KG1 (cell line): ENCODE data around the gene TBX21.

ENCODE experiments used
- DNase-seq: peaks from one replicate; lab custom pipeline; 2025; lab: John Stamatoyannopoulos, UW

Gene TBX21

DNA sequence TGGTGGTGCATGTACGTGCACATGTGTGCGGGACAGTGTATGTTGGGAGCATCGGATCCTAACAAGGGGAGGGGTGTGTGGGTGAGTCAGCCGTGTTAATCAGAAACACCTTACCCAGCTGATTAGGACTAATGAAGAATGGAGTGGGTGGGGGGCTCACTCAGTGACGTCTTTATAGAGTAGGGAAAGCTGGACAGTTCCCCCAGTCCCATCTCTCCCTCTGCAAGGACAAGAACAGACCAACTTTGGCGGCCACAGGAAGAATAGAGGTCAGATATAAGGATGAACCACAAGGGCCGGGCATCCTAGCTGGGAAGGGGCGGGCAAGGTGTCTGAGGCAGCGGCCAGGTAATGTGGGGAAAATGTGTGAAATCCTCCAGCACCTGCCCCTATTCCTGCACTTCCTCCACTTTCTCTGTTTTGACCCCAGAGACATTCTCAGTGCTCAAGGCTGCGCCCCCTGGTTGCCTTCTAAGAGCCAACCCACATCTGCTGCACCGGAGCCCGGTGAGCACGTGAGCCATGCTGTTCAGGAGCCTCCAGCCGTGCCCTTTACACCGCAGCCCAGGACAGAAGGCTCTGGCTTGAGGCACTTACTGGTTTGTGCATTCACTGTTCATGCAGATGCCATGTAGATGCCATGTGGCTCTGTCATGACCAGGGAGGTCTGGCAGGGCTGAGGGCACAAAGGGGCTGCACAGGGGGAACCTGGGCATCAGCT is 18.9 kb upstream of the TBX21 start:
- no peak for DNase-seq

DNA sequence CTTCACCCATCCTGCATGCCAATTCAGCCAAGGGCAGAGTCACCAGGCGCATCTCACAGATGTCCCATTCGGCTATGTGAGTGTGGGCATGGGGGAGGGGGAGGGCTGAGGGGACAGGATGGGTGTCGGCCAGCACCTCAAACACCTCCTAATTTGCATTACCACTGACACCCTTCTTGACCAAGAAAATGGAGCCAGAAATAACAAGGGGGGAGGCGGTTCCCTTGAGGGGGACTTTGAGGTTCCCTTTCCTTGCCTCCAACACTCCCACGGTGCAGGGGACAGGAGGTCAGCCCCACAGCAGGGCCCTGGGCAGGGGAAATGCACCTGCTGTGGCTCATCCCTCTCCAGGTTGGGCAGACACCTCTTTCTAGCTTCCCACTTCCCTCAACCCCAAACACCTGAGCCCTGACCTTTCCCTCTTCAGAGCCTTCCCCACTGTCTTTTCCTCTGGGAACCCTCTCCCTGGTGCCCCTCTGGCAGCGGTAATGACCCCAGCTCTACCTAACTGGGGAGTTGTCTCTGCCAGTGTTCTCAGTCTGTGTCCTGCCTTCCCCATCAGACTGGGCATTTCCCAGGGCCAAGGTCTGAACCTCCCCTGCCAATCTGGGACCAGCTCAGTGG is 18.2 kb upstream of the TBX21 start:
- no peak for DNase-seq

DNA sequence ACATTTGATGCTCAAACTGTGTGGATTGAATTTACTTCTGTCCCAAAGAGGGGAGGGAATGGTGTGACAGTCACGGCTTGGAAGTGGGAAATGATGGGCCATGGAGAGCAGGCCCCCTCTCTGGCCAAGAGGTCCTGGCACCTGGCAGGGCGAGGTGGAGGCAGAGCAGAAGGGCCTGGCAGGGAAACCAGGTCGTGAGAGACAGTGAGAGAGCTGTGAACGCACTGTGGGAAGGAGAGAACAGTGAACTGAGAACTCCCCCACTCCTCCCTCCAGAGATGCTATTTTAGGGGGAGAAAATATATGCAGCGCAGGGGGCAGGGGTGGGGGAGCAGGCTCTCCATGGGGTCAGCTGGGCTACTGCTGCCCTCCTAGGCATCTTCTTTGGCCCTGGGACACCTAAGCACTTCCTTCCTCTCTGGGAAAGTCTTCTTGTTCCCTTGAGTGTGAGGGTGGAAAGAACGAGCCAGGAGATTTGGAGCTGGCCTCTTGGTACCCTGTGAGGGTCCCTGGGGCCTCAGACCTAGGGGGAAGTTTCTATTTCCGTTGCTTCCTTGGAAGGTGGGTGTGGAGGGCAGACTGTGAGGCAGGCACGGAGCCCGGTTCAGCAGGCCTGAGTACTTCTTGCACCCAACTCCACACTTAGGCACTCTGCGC is 17.2 kb upstream of the TBX21 start:
- no peak for DNase-seq

DNA sequence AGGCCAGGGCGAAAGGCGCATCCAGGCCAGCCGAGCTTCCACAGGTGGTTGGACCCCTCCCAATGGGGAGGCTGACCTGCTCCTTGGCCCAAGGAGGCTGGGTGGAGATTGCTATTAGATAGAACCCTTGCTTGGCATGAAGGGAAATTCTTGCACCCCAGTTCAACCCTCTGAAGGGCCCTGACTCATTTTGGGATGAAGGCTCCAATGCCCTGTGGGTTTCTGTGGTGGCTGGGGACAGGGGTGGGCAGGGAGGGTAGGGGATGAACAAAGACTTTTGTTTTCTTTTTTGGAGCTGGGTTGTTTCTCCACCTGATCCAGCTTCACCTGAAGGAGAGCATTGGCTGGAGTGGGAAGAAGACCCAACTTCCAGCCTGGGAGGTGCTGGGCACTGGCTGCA is 16.7 kb upstream of the TBX21 start:
- no peak for DNase-seq

DNA sequence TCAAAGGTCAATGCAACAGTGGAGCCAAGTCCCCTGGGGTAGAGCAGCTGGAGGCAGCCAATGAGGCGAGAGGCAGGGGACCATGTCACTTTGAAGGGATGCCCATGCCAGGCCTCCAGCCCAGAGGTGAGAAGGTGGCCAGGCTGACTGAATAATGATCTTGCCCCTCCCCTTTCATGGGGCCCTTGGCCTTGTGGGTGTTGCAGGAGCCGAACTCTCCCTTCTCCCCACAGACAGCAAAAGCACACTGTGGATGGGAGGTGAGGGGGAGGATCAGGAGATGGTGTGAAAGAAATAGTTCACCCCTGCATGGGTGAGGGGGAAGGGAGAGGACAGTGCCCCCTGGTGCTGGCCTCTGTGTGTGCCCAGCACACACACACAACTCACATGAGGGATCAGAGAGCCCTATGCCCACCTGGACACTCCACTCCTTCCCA is 15.8 kb upstream of the TBX21 start:
- DNase-seq: no peak

DNA sequence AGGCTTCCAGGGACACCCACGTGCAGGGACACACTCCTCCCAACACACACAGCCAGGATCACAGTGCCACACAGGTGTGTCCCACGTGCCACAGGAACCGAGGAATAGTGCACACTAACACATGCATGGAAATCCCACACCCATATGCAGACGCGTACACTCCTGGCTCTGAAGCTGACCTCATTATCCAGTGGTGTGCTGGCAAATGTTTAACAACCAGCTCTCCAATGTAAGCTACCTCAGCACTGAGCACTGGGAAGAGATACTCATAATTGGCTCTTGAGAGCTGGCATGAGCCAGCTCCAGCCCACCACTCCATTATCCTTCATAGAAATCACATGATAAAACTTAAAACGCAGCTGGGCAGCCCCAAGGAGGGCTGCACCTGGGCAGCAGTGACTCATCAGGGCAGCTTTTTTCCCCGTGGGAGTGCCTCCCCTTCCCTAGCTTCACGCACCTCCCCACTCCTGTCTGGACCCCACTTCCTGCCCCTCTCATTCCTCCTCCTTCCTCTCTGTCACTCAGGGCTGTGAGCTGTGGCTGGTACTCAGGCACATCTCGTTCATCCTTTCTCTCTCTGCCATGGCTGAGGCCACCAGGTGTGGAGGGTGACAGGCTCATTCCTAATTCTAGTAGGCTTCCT is 14.9 kb upstream of the TBX21 start:
- no peak for DNase-seq

DNA sequence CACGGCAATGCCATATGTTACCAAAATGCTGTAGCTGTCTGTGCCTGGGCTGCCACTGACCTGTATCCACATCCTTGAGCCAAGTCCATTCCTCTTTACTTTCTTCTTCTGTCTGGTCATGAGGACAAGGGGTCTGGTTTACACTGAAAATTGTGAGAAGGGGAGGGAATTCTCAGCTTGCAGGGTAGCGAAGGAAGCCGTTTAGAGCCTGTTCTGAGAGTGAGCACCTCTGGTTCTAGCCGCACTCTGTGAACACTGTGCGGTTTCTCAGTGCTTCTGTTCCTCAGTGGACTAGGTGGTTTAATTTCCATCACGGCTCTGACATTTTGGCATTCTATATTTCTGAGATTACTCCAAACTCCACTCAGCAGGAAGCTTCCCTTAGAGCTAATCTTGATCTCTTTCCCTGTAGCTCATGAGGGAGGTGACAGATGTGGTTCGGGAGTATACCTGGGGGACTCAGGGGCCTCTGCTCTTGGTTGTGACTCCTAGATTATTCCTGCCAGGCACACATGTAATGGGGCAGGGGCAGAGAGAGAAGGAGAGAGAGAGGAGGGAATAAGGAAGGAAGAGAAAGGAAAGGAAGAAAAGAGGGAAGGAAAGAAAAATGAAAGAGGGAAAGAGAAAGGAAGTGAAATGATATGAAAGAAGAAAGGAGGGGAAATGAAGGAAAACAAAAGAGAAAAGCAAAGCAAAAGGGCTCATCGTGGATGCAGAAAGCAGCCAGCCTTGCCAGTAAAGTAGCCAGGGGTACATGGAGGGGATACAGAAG is 14.2 kb upstream of the TBX21 start:
- DNase-seq: no peak

DNA sequence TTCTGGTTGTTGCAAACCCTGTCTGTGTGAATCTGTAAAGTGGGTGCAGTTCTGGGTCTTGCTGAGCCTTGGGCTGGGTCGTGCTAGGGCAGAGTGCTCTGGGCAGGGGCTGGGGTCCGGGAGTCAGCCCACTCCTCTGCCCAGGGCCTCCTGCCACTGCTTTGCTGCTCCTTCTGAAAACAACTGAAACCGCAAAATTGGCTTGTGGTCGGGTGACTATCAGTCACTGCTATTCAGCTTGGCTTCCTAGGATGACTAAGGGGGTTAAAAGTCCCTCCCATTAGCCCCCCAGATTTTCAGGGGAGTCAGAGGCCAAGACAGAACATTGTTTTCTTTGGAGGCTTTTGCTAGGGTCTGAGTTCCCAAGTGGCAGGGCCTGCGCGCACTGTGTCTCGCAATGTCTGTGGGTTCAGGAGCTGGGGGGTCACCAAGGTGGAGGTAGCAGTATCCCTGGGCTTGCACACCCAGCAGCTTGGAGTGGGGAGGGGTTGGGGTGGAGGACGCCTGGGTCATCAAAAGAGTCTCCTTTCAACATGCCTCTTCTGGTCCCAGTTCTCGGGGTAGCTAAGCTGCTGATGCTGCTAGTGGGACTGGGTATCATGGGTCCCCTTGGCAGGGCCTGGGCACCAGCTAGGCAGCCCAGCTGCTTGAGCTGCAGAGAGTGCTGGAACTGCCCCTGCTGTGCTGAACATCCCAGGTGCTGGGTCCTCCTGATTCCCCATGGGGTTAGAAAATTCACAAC is 13.5 kb upstream of the TBX21 start:
- no peak for DNase-seq

DNA sequence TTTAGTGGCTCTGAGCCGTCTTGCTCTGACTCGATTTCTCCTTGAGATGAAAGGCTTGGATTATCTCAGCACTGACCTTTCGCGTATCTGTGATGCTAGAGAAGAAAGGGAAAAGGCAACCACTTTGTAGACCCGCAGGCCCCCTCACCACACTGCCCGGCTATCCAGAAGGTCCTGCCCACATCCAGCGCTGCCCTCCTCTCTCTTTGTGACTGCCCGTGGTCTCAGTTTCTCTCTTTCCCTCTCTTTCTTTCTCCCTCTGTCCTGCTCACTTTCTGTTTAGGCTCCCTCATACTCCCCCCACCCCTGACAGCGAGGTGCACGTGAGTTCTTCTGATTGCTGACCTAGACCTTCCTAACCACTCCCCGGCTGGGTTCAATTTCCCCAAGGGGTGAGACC is 12.8 kb upstream of the TBX21 start:
- DNase-seq: no peak

DNA sequence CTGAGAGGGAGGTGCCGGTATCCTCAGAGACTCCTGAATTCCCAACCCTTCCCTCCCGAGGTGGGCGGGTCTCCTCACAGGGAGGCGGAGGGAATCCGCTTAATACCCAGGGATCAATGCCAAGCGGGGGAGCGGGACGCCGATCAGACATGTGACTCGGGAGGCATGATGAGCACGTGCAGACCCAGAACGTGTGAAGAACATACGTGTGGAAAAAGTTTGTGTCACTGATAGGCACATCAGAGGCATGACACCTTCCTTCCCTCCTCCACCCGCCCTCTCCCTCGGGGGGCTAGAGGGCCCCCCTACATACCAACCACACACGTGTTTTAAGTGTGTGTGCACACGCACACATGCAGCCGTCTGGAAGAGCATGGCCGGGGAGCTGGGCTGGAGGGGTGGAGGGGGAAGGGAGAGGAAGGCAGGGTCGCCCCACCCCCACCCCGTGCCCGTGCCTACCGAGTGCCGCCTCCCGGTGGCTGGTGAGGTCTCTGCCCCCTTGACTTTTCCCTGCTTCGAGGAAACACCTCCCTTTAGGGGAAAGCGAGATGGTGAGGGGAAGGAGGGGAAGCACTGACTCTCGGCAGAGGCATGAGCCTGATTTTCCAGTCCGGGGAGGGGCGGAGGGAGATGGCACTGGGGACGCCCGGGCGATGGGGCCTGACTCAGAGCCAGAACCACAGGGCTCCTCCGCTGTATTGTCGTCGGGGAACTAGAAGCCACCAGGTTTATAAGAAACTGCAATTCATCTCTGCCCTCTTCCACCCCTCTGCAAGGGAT is 12.1 kb upstream of the TBX21 start:
- DNase-seq: no peak

DNA sequence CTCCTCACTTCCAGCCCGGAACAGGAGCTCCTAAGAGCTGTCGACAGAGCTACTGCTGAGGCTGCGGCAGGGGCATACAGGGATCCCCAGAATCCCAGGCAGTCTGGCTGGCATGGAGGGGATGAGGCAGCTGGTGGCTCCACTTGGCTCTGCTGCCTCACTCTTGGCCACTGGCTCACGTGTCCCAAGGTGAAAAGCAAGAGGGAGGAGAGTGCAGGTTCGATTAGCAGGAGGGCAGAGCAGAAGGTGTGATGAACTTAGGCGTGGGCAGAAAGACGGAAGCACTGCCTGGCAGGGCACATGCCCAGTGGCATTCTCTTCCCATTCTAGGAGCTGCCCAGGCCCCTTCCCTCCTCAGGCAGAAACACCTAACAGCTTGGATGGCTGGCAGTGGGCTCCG is 11.3 kb upstream of the TBX21 start:
- DNase-seq: no peak

DNA sequence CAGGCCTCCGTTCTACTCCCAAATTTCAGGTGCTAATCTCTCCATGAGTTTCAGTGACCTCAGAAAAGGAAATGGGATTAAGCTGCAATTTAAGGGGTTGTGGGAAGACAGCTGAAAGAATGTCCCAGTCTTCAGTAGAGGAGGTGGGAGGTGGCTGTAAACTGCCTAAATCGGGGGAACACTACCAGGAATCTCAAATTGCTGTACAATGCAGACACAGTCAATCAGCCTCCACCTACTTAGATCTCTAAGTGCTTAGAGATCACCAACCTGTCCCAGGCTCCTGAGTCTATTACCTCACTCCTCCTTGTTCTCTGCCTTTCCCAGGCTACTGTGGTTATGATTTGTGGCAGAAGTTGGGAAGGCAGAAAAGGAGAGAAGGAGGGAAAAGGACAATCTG is 8.3 kb upstream of the TBX21 start:
- no peak for DNase-seq

DNA sequence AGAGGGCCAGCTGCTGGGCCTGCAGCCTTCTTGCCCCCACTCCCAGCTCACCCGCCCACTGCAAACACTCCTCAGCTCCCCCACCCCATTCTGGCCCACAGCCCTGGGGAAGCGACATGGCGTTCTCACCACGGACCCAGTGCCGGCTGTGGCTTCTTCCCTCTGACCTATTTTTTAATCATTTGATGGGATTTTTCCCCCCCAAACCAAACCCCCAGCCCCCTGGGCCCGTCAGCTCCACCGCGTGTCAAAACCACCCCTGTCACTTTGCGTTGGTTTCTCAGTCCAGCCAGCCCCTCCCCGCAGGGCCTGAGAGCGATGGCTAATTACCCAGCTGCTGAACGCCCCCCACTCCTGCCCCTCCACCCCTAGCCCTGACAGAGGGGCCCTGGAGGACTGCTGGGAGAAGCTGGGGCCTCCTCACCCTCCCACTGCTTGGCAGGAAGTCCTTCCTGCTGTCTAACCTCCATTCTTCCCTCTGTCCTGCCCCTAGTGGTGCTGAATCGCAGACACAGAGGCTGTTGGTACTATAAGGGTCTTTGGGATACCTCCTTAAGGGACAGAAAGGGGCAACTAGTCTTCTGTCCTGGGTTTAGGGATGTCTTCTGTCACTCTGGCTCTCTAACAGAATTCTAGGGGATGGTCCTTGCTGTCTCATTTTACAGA is 7.5 kb upstream of the TBX21 start:
- DNase-seq: no peak

DNA sequence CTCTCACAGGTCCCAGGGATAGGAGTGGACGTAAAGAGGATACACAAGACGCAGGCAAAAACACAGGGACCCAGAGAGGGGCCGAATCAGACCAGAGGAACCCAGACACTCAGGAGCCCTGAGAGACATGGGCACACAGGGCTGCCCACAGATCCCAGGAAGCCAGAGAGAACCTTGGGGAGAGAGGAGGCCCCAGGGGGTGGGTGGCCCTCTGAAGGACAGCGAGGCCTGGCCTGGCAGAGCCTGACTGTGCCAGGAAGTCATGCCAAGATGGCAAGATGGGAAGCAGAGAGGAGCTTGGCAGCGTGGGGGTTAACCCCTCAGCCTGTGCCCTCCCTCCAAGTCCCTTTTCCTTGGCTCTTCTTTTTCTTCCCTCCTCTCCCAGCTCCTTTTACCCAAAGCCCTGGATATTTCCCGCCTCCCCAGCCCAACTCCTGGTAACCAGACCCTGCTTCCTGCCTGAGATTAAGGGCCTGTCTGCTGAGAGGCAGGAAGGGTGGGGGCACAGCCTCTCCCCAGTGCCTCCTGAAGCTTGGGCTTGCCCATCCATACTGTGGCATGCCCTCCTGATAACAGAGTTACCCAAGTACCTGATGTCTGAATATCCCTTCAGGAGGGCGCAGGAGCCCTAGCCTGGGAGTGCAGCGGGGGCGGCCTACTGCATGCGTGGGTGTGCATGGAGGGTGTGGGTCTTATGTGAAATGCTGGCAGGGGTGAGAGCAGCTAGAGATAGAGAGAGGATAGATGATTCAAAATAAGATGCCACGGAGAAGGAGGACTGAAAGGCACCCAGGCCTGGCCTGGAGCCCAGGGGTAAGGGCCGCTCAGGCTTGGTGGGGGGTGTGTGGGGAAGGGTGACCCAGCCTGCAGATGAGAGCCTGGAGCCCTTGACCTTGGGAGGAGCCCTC is 6.0 kb upstream of the TBX21 start:
- DNase-seq: no peak

DNA sequence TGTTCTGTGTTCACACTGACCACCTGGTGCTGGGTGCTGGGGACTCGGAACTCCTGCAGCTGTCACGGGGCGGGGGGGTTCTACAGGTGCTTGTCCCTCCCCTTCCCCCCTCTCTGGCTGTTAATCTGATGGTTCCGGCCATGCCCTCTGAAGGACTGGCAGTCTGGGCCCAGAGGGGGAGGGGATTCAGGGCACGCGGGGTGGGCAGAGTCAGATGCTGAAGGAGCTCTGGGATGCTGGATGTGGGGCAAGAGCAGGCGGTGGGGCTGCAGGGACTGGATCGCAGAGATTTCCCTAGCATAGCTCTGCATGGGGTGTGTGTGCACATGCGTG is 5.4 kb upstream of the TBX21 start:
- DNase-seq: no peak

DNA sequence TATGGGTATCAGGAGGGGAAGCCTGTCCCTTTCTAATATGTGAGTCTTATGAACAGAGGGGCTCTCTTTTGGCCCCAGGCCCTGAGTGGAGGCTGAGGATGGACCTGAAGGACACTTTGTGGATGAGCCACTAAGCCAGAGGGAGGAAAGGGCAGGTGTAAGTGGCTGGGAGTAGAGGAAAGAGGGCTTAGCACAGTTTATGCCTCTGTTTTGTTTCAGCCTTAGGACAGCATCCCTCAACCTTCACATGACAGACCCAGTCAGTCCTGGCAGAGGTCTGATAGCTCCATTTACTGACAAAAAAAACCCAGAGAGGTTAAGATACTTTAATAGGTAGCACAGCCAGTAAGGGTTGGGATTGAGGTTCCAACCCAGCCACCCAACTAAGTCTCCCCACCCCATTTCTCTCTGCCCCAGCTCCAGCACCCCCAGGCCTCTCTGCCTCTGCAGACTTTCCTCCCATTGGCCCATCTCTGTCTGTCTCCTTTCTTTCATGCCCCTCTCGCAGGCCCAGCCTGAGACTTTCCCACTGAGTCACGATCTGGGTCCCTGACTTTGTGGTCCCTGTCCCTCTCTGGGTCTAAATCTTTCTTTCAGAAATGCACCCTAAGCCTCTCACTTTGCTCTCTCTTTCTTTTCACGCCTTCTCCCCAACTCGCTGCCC is 4.7 kb upstream of the TBX21 start:
- no peak for DNase-seq

DNA sequence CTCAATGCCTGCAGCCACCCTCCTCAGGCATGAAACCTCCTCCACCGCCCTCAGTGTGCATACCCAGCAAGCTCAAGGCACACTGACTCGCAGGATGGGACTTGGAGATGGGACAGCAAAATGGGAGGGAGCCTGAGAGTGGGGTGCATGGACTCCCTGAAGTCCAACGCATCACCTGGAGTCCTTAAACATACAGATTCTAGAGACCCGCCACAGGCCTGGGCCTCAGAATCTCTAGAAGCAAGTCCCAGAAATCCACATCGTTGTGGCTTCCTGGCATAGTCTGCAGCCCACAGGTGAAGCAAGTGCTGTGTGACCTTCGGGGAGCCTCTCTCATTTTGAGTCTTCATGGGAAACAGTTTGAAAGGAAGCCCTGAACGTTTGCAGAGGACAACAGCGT is 3.6 kb upstream of the TBX21 start:
- no peak for DNase-seq

DNA sequence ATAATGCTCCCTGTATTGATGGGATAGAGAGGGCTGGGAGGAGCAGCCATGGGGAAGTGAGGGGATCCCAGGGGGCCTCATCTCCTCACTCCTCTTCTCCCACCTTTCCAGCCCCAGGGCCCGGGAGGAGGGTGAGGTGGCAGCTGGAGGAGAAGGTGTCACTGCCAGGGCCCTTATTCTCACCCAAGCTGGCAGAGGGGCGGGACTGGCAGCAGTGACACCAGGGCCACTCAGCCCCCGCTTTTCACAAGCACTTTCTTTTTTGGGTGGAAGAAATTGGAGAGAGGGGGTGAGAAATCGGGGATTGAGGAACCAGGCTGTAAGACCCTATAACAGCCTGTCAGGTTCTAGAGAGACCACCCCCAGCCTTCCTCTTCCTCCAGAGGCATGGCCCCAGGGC is 2.4 kb upstream of the TBX21 start:
- no peak for DNase-seq

DNA sequence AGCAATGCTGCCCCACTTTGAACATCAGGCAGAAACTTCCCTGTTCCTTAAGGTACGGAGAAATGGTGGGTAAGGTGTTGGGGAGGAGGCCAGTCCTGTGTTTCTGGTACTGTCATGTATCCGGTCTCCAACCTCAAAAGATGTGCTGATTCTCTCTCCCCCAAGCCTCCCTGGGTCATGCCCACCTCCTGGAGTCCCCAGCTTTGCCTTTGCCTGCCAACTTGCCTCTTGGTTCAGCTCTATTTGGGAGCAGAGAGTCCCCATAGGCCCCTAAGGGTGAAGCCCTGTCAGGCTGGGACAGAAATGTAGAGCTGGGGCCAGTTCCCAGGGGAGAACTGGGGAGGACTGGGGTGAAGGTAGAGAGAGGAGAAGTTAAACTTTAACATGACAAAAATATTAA is 1.6 kb upstream of the TBX21 start:
- DNase-seq: no peak
